Dedifferentiated amniotic fluid mesenchymal stem cell (primary cell): ENCODE measurements around the gene PRXL2C.
"Not testable (repeated sequence)": the region's sequence is repeated elsewhere in the genome, so short reads cannot be mapped to it uniquely, and the experiment has no call there.

Source experiments
- DNase-seq: peaks from one replicate; pipeline ENCODE4 v3.0.0-alpha.2; 2016; ENCODE audit errors: extremely low spot score

PRXL2C gene, protein sequence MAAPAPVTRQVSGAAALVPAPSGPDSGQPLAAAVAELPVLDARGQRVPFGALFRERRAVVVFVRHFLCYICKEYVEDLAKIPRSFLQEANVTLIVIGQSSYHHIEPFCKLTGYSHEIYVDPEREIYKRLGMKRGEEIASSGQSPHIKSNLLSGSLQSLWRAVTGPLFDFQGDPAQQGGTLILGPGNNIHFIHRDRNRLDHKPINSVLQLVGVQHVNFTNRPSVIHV

GRCh38 chr9:96655198-96655851, at the start of gene PRXL2C:
Gene PRXL2C, minus strand, starts transcription at chr9:96655317. Its CDS starts 36 bp downstream, at chr9:96655281.
- DNase-seq: peak; percentile 63

DNA sequence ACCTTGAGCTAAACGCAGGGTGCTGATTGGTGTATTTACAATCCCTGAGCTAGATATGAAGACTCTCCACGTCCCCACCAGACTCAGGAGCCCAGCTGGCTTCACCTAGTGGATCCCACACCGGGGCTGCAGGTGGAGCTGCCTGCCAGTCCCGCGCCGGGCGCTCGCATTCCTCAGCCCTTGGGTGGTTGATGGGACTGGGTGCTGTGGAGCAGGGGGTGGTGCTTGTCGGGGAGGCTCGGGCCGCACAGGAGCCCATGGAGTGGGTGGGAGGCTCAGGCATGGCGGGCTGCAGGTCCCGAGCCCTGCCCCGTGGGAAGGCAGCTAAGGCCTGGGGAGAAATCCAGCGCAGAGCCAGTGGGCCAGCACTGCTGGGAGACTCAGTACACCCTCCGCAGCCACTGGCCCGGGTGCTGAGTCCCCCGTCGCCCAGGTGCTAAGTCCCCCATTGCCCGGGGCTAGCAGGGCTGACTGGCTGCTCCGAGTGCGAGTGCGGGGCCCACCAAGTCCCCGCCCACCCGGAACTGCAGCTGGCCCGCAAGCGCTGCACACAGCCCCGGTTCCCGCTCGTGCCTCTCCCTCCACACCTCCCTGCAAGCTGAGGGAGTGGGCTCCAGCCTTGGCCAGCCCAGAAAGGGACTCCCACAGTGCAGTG, 45.7 kb upstream of the PRXL2C start:
- not testable (repeated sequence) for DNase-seq

GRCh38 chr9:96691326-96691725, 36.2 kb upstream of the PRXL2C start:
- no peak for DNase-seq

- no peak for DNase-seq
Observed at GRCh38 chr9:96688745-96689464, 33.8 kb upstream of the PRXL2C start.

DNA sequence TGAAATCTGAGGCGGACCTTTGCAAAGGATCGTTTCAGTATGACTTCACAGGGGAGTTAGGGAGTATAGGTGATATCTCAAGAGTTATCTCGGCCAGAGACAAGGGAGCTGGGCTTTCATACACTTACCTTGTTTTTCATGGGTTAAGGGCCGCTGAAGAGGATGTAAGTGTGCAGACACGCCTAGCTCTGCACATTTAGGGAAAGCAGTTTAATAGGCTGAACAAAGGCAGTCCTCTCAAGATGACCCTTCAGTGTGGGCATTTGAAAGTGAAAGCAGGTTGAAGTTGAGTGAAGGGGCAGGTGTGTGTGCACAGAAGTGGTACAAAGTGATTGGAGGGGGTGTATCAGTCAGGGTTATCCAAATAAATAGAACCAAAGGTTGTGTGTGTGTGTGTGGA, 33.1 kb upstream of the PRXL2C start:
- DNase-seq: no peak

DNA sequence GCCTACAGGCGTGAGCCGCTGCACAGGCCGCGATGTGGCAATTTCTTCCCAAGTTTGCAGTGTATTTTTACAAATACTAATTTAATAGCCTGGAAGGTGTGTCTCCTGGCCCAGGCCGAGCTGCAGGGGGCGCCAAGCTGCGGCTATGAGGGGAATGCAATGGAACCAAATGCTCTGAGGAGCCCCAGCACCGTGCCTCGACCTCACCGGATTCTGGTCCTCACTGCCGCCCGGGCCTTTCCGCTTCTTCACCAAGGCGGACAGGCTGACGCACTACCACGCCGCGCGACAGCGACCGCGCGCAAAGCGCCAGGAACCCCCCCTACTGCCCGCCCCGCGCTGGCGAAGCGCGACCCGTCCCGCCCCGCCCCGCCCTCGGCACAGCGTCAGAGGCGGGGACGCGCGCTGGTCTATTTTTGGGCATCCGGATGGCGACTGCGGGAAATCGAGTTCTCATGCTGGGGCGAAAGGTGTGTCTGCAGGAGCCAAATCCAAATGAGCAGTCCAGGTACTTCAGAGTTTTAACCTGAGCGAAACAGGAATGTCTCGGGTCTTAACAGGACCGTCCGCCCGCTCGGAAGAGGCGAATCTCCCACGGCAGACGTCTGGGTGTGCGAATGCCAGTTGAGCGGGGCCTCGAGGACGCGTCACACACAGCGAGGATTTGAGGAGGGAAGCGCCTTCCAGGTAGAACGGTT, 31.7 kb upstream of the PRXL2C start:
- DNase-seq: peak; percentile 52

DNA sequence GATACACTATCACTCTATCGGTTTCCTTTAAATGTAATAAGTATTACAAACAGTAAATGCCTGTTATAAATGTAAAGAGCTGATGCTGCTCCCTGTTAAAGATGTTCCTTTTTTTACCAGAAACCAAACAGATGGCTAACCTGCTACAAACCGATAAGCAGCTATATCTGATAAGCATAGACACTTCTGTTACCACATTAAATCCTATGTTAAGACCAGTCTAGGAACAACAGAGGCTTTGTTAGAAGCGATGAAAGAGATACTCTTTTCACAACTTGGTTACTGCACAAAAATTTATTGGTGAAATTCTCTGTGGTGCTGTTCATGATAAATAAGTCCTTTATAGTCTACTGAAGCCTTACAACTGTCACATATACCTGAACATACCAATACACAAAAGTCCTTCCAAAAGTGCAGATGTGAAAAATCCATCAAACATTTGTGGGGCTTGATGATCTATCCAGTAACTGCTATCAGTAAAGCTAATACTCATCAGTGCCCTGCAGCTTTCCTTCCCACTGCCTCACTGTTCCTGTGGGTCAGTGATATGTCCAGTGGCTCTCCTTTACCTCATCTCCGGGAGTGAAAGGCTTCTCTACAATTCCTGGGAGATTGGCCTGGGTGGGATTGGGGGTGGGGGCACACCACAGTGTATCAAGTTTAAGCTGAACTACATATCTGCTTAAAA, 25.8 kb upstream of the PRXL2C start:
- DNase-seq: no peak

DNA sequence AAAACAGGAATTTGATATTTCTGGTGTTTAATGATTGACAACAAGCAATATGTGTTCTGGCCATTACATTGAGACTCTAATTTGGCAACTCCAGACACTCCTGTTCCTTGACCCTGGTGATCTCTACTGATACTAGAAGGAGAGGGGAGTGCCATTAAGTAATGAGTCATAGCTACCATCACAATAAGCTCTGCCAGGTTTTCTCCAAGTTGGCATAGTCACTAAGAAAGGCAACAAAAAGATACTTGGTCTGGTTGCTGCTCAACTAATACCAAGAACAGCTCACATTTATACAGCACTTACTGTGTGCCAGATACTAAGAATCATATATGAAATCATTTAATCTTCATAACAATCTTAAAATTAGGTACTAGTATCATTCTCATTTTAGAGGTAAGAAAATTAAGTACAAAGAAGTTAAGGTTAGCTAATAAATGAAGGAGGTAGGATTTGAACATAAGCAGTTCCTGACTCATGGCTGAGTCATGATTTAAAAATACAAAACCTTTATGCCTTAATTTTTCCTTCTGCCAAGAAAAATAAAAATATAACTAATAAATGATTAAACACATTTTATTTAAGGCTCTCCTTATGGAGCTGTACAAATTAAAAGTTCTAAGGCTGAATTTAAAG, 19.9 kb upstream of the PRXL2C start:
- DNase-seq: no peak

GRCh38 chr9:96673786-96674185, 18.7 kb upstream of the PRXL2C start:
- DNase-seq: not testable (repeated sequence)

DNA sequence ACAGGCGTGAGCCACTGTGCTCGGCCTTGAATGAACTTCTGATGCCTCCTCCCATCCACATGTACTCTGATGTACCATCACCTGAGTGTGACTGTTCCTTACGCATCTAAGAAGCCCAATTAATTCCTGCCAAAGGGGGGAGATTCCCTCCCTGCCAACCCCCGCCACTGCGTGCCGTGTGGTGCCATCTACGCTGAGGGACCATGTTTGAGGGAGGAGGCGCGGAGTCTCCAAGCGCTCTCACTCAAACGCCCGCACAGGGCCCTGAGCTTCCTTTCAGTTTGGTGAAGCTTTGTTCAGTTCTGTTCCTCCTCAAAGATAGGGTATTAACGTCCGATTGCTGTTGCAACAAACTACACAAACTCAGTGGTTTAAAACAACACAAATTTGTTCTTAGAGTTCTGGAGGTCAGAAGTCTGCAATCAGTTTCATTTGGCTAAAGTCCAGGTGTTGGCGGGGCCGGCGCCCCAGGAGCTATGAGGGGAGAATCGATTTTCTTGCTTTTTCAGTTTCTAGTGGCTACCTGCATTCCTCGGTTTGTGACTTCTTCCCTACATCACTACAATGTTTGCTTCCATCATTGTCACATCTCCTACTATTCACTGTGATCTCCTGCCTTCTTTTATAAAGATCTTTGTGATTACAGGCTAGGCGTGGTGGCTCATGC, 13.9 kb upstream of the PRXL2C start:
- DNase-seq: no peak

GRCh38 chr9:96667363-96667728, 12.2 kb upstream of the PRXL2C start:
- DNase-seq: no peak

- peak; percentile 84 for DNase-seq
Observed at GRCh38 chr9:96666653-96667362, 11.7 kb upstream of the PRXL2C start.

DNA sequence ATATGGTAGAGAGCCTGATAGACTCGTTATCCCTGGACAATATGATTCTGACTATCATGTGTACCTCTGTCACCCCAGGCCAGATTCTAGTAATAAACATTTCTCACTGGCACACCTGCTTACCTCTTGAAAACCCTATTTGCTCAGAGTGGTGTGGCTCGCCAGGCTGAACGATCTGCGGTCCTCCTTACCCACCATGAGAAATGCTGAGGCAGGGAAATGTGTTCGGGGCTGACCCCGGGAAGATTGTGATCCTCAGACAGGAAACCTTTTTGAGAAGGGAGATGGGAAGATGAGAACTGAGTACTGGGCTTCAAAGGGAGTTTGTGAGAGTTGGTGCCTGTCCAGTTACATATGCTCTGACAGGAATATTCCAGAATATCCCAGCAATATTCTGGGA, 10.7 kb upstream of the PRXL2C start:
- DNase-seq: no peak

GRCh38 chr9:96663506-96664120, 8.5 kb upstream of the PRXL2C start:
- DNase-seq: no peak

- no peak for DNase-seq
Observed at GRCh38 chr9:96661711-96662110, 6.6 kb upstream of the PRXL2C start.

- DNase-seq: no peak
Observed at GRCh38 chr9:96660692-96661248, 5.7 kb upstream of the PRXL2C start.

DNA sequence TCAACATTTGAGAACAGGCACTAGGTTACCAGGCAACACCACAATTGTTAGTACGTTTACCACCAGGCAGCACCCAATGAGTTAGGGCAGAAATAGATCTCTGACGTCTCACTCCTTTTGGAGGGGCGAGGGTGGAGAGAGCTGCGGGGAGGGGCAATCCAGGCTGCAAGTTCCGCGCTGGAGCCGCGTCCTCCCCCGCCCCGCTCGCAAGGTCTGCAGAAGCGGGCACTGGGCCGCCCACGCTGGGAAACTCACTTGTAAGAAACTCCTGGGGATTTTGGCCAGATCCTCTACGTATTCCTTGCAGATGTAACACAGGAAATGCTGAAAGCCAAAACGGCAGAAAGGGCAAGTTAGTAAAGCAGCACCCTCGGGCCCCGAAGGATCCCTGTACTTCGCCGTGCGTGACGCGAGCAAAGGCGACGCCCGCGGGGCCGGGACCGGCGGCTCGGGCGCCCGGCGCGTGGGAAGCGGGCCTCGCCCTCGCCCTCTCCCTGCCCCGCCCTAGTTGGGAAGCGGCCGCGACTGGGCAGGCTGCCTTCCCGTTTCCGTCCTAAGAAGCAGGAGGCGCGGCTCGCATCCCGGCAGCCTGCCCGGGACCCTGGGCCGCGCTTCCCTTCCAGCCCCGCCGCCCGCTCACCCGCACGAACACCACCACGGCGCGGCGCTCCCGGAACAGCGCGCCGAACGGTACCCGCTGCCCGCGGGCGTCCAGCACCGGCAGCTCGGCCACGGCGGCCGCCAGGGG, 493 bp downstream of the PRXL2C start:
- peak; percentile 83 for DNase-seq

GRCh38 chr9:96651626-96652025, 3.5 kb downstream of the PRXL2C start:
- DNase-seq: peak; percentile 63
